ENCODE results near the gene OLFM3.

- no peak for TF ChIP-seq CTCF (IDR thresholded peaks at IDR 0.05)
- no peak for TF ChIP-seq ZFX (IDR thresholded peaks at IDR 0.05; ENCODE audit: borderline replicate concordance)
Measured at GRCh38 chr1:101915597-101915996, 81.1 kb downstream of the OLFM3 start.

Measured in 22Rv1 (cell line).